Activated T-cell treated with anti-CD3 and anti-CD28 coated beads for 24 hours (primary cell): Measurements from ENCODE around the gene ARX.

Experiments
- DNase-seq: peaks from one replicate; pipeline ENCODE4 v3.0.0-alpha.2; 2020; ENCODE audit warnings: low read depth

The ARX gene

GRCh38 chrX:25001808-25002660 lies 13.7 kb downstream of the ARX start:
- DNase-seq, result no peak

GRCh38 chrX:24999511-24999910 lies 16.3 kb downstream of the ARX start:
- DNase-seq, result no peak

- DNase-seq, result no peak
Measured at GRCh38 chrX:24996096-24996709, 19.6 kb downstream of the ARX start.

GRCh38 chrX:24993879-24994278 lies 21.9 kb downstream of the ARX start:
- DNase-seq, result no peak

GRCh38 chrX:24990535-24990934 lies 25.2 kb downstream of the ARX start:
- DNase-seq, result no peak

GRCh38 chrX:24988314-24988713 lies 27.5 kb downstream of the ARX start:
- DNase-seq, result no peak

GRCh38 chrX:24987731-24988130 lies 28.0 kb downstream of the ARX start:
- DNase-seq, result no peak

GRCh38 chrX:24985120-24985519 lies 30.6 kb downstream of the ARX start:
- no peak for DNase-seq

- no peak for DNase-seq
Measured at GRCh38 chrX:24983931-24984330, 31.8 kb downstream of the ARX start.

GRCh38 chrX:24982306-24982965 lies 33.3 kb downstream of the ARX start:
- no peak for DNase-seq

- no peak for DNase-seq
Measured at GRCh38 chrX:24981030-24981429, 34.7 kb downstream of the ARX start.

GRCh38 chrX:24979081-24979480 lies 36.7 kb downstream of the ARX start:
- no peak for DNase-seq

- no peak for DNase-seq
Measured at GRCh38 chrX:24969812-24970211, 46.0 kb downstream of the ARX start.

GRCh38 chrX:24965372-24965771 lies 50.4 kb downstream of the ARX start:
- no peak for DNase-seq

- no peak for DNase-seq
Measured at GRCh38 chrX:24963823-24964222, 51.9 kb downstream of the ARX start.

- DNase-seq, result no peak
Measured at GRCh38 chrX:24961809-24962208, 54.0 kb downstream of the ARX start.

GRCh38 chrX:24956828-24957227 lies 58.9 kb downstream of the ARX start:
- no peak for DNase-seq

- DNase-seq, result no peak
Measured at GRCh38 chrX:24955372-24955930, 60.3 kb downstream of the ARX start.

GRCh38 chrX:24954732-24955131 lies 61.0 kb downstream of the ARX start:
- no peak for DNase-seq
